Skeletal muscle cell (primary cell): ENCODE results near the gene CACNA2D3.

ENCODE experiments used
- DNase-seq: peaks from one replicate; pipeline ENCODE4 v3.0.0-alpha.2; 2010; ENCODE audit warnings: low read depth
- H3K4me3 ChIP-seq: 2 replicates; pipeline ENCODE4 v1.5.1; 2011; ENCODE audit warnings: low read depth, mild to moderate bottlenecking, control low read depth, low read length, moderate library complexity

CACNA2D3 gene

GRCh38 chr3:54661151-54661550 is 538.8 kb downstream of the CACNA2D3 start:
- DNase-seq: no peak

GRCh38 chr3:54663501-54664011 is 541.2 kb downstream of the CACNA2D3 start:
- no peak overlapping the region for H3K4me3 ChIP-seq
- DNase-seq: no peak

More at GRCh38 chr3:54661151-54661550, 538.8 kb downstream of the CACNA2D3 start:
- no peak overlapping the region for H3K4me3 ChIP-seq

- H3K4me3 ChIP-seq: no peak overlapping the region
- DNase-seq: no peak
These were observed 542.8 kb downstream of the CACNA2D3 start for GRCh38 chr3:54665016-54665600.

- DNase-seq: no peak
- H3K4me3 ChIP-seq: no peak overlapping the region
These were observed 545.9 kb downstream of the CACNA2D3 start for GRCh38 chr3:54668236-54668635.

GRCh38 chr3:54670201-54671000 is 548.0 kb downstream of the CACNA2D3 start:
- no peak for DNase-seq
- H3K4me3 ChIP-seq: no peak overlapping the region

- no peak for DNase-seq
- no peak overlapping the region for H3K4me3 ChIP-seq
These were observed 549.2 kb downstream of the CACNA2D3 start for GRCh38 chr3:54671511-54671910.

- no peak overlapping the region for H3K4me3 ChIP-seq
- DNase-seq: no peak
These were observed 553.7 kb downstream of the CACNA2D3 start for GRCh38 chr3:54676087-54676486.

GRCh38 chr3:54681706-54682105 is 559.4 kb downstream of the CACNA2D3 start:
- DNase-seq: no peak
- no peak overlapping the region for H3K4me3 ChIP-seq

GRCh38 chr3:54685213-54685612 is 562.9 kb downstream of the CACNA2D3 start:
- DNase-seq: no peak
- no peak overlapping the region for H3K4me3 ChIP-seq

GRCh38 chr3:54691289-54691771 is 569.0 kb downstream of the CACNA2D3 start:
- DNase-seq: no peak
- H3K4me3 ChIP-seq: no peak overlapping the region

- no peak for DNase-seq
- H3K4me3 ChIP-seq: no peak overlapping the region
These were observed 574.0 kb downstream of the CACNA2D3 start for GRCh38 chr3:54696313-54696712.

GRCh38 chr3:54698054-54698453 is 575.7 kb downstream of the CACNA2D3 start:
- H3K4me3 ChIP-seq: no peak overlapping the region
- DNase-seq: no peak

- no peak overlapping the region for H3K4me3 ChIP-seq
- DNase-seq: no peak
These were observed 581.6 kb downstream of the CACNA2D3 start for GRCh38 chr3:54703923-54704322.

GRCh38 chr3:54705730-54706129 is 583.4 kb downstream of the CACNA2D3 start:
- no peak overlapping the region for H3K4me3 ChIP-seq
- DNase-seq: no peak

GRCh38 chr3:54706738-54707137 is 584.4 kb downstream of the CACNA2D3 start:
- H3K4me3 ChIP-seq: no peak overlapping the region
- DNase-seq: no peak

- DNase-seq: no peak
- no peak overlapping the region for H3K4me3 ChIP-seq
These were observed 587.4 kb downstream of the CACNA2D3 start for GRCh38 chr3:54709785-54710184.

GRCh38 chr3:54710954-54711353 is 588.6 kb downstream of the CACNA2D3 start:
- no peak for DNase-seq
- no peak overlapping the region for H3K4me3 ChIP-seq

GRCh38 chr3:54712539-54712938 is 590.2 kb downstream of the CACNA2D3 start:
- H3K4me3 ChIP-seq: no peak overlapping the region
- DNase-seq: no peak

GRCh38 chr3:54713031-54713430 is 590.7 kb downstream of the CACNA2D3 start:
- no peak overlapping the region for H3K4me3 ChIP-seq
- no peak for DNase-seq

GRCh38 chr3:54713455-54713854 is 591.1 kb downstream of the CACNA2D3 start:
- no peak overlapping the region for H3K4me3 ChIP-seq
- no peak for DNase-seq

- DNase-seq: no peak
- no peak overlapping the region for H3K4me3 ChIP-seq
These were observed 591.7 kb downstream of the CACNA2D3 start for GRCh38 chr3:54714035-54714434.
